Measurements from ENCODE around the gene ADORA1.

Gene ADORA1

GRCh38 chr1:203127666-203128430, at the start of gene ADORA1:
ADORA1 (plus strand) TSS chr1:203127726; CDS start chr1:203128842, 1,116 bp downstream.
- DNase-seq (ENCODE audit: low read depth), result no peak

DNA sequence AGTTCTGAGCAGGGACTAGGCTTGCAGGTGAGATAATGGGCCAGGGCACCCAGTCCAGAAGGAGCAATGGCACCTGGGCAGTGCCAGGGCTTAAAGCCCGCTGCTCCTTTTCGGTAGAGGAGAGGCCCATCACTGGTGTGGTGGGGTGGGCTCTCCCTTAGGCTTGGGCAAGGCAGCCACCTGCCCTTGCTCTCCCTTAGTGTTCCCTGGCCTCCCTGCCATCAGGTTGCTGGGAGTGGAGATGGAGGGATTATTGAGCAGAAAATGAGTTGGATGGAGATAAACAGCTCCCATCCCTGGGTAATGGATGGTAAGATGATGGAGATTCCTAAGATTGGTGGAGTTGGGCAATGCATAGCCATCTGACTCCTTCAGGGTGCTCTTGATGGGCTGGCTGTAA, 49.6 kb upstream of the ADORA1 start:
- DNase-seq (ENCODE audit: low read depth), result no peak

GRCh38 chr1:203078478-203078877, 49.0 kb upstream of the ADORA1 start:
- no peak for DNase-seq (ENCODE audit: low read depth)

DNA sequence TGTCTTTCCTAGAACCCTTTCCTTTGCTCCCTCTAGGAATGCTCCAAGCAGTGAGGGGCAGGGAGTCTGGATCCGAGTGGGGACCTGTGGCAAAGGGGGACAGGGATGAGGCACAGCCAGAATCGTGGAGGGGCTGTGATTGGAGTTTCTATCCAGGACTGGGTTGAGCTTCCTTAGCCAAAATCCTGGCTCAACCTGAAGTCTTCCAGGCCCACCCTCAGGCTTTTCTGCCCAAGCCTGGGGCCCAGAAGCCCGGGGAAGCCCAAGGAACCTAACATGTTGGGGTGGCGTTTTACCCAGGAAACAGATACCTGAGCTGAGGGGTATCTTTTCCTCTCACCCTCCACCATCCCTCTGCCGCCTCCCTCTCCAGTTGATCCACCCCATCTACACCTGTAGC, 47.1 kb upstream of the ADORA1 start:
- no peak for DNase-seq (ENCODE audit: low read depth)

DNA sequence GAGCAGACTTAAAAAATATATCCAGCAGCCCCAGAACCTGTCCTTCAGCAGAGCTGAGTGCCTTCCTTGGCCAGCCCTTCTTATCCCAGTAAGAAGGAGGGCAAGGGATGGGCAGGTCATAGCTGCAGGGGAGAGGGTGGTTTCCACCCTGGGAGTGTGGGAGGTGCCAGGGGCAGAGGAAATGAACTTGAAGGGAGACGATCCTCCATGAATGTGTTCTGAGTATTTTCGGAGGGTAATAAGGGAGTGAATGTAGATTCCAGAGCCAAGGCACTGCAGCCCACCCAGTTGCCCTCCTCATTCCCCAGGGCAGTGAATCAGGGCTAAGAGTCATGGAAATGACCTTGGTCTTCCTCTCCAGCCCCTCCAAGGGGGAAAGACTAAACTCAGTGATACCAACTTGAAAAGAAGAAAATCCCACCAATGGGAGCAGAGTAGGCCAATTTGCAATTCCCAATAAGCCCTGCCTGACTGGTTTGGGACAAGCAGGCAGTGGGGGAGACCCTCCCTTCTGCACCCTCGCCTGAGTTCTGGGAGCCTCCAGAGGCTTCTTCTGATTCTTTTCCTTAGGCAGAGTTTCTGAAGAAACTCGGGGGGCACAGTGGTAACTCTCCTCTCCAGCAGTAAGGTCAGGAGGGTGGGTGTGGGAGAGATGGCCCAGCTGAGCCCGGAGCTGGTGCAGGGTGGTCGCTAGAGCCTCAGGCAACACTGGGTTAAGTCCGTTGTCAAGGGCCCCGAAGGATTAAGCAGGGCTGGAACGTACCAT, 45.9 kb upstream of the ADORA1 start:
- no peak for DNase-seq (ENCODE audit: low read depth)

- no peak for DNase-seq (ENCODE audit: low read depth)
These were observed 45.4 kb upstream of the ADORA1 start for GRCh38 chr1:203082231-203082505.

DNA sequence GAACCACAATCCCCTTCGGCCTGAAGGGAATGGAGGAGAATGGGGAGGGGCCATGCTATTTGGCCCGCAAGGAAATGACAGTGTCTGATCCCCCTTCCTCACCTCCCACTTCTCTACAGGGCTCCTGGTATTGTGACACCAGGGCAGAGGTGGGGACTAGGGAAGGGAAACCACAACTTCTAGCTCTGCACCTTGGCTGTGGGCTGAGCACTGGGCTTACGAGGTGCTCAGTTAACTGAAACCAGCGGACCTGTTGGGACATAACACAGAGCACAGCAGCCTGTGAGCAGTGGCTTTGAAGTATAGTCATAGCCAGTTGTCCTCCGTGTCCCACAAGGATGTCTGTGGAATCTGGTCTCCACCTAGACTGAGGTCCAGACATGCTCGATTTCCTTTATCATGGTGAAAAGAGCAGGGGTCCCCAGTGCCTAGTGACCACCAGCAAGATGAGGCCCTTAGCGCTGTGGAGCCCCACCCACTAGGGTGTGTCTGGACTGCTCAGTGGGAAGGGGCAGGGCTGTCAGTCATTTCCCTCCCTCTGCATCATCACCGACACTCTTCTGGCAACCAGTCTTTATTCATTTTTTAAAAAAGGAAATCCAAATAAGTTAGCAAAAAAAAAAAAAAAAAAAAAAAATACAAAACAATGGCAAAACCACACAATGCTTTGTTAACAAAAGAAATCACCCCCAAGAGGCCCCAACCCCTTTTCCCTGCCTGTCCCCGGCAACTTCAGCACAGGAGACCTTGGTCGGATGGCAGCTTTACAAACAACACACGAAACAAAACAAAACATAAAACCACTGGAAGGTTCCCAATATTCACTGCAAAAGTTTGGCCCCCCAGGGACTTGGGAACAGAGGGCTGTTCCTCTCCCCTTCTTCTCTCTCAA, 44.7 kb upstream of the ADORA1 start:
- no peak for DNase-seq (ENCODE audit: low read depth)

- no peak for DNase-seq (ENCODE audit: low read depth)
These were observed 44.0 kb upstream of the ADORA1 start for GRCh38 chr1:203083463-203083921.

GRCh38 chr1:203084588-203085527, 42.7 kb upstream of the ADORA1 start:
- DNase-seq (ENCODE audit: low read depth), result peak; percentile 51

DNA sequence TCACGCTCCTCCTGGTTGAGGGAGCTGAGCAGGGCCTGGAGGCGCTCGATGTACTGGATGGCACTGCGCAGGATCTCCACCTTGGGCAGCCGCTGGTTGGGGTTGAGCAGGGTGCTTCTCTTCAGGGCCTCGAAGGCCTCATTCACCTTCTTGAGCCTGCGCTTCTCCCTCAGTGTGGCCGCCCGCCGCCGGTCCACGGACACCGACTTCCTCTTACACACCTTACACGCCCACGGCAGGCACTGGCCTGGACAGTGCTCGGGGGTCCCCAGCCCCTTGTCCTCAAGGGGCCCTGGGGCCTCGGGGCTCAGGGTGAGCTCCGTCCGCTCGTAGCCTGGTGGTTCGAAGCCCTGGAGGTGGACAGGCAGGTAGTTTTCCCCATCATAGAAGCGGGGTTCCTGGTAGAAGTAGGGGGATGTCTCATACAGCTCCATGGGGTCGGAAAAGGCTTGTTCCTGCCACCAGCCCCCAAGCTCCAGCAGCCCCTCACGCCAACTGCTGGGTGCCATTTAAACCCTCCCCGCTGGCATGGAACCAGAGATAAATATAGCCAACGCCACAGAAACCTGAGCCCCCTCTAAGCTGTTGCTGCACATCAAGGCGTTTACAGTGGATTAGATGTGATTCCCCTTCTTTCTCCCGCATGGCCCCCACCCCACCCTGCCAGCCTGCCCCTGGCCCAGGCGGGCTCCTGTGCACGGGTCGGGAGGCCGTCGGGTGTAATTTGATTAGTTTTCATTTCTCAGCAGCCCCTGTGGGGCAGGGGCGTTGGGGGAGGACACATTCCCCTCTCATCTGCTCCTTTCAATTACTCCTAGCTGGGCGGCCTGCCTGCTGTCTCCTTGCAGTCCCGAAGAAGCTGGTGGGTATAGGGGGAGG, 41.8 kb upstream of the ADORA1 start, which contains the start of gene MYOG:
Gene MYOG, minus strand, starts transcription at position 485 of the 879 bp plus-strand sequence. Its CDS starts 51 bp downstream, at position 434.
- no peak for DNase-seq (ENCODE audit: low read depth)

DNA sequence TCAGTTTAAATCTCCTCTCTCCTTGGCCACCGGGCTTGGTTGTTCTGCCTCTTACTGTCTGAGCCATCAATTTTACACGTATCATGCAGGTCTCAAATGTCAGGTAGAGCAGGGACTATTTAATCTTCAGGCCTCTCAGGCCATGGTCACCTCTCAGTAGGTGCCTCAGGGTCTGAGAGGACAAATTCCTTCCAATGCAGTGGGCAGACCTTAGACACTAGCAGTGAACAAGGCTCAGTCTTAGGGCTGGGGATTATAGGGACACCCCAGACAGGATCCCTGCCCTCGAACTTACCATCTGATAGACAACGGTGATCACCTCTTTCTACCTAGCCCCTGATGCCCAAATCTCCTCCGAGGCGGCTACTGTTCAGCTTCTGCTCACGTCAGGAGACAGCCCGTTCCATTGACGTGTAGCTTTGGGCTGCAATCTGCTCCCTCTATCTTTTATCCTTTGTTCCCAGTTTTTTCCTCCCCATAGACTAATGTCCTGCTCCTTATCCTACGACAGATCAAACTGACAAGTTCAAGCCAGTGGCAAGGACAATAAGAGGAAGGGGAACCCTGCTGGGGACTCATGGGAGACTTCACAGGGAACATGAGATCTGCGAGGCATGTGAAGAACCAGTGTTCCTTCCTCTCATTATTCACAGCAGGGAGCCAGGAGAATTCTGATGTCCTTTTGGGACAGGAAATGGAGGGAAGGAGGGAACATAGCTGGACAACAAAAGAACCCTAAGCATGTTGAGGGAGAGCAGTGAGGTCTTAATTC, 40.3 kb upstream of the ADORA1 start:
- no peak for DNase-seq (ENCODE audit: low read depth)

GRCh38 chr1:203088441-203088840, 39.1 kb upstream of the ADORA1 start:
- no peak for DNase-seq (ENCODE audit: low read depth)

- DNase-seq (ENCODE audit: low read depth), result no peak
These were observed 38.4 kb upstream of the ADORA1 start for GRCh38 chr1:203089001-203089650.

- no peak for DNase-seq (ENCODE audit: low read depth)
These were observed 37.9 kb upstream of the ADORA1 start for GRCh38 chr1:203089651-203090045.

DNA sequence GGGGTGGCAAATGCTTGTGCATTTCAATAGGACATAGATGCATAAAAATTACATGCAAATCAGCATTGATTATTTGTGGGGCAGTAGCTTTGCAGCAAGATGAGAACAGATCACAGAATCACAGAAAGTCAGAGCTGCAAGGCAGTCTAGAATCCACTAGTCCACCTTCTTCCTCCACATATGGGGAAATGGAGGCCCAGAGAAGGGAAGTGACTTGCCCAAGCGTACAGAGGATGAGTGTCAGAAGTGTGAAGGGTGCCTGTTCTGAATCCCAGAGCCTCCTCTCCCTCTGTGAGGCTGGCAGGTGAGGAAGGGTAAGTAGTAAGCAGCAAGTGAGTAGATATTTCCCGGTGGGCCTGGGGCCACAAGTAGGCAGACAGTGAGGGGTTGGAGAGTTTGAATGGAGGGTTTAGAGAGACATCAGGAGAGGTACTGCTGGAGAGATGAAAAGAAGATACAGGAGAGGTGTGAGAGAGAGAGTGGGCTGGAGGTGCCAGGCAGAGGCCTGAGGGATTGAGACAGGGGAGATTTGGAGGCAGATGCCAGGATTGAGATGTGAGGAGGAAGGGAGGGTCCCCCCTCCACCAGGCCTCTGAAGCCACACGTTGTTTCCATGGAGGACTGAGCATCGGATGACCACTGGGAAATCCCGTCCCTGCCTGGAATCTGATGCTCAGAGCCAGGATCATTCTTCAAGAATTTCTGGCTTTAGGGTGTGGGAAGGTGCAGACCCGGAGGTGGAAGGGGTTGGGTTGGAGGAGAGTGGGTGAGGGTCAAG, 36.9 kb upstream of the ADORA1 start:
- no peak for DNase-seq (ENCODE audit: low read depth)

GRCh38 chr1:203091199-203091477, 36.4 kb upstream of the ADORA1 start:
- no peak for DNase-seq (ENCODE audit: low read depth)

GRCh38 chr1:203091761-203092330, 35.7 kb upstream of the ADORA1 start:
- no peak for DNase-seq (ENCODE audit: low read depth)

Measured in activated T-cell treated with anti-CD3 and anti-CD28 coated beads for 48 hours (primary cell).